ENCODE data around the gene RAI1.

RAI1 gene

DNA sequence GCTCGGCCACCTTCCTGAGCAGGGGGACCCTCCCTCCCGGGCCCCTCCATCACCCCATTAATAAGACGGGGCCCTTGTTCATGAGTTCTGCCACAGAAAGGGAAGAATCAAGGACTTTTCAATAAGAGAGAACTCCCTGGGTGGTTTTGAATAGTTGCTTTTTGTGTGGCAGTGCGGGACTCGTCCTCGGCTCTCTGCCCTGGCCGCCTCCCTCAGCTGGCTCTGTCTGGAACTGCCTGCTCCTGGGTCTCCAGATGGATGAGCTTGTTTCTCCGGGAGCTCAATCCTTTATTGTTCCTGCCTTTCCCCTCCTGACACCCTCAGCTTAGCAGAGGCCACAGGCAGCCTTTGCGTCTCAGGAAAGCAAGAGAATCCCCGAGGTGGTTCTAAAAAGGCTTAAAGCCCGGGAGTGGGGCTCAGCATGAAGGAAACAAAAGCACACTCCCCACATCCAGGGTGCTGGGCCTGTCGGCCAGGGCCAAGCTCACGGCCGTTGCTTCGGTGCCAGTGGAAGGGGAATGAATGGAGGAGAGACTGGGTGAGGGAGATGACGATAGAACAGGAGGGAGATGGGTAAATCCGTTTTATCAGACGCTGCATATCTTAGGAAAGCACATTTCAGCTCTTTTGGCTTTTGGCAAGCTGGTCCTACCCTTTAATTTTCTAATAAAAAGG is 60.2 kb downstream of the RAI1 start:
- no peak overlapping the region for H3K4me3 ChIP-seq (ENCODE audit: low read depth, low read length)
- peak; percentile 34 for TF ChIP-seq CTCF (IDR thresholded peaks at IDR 0.05; ENCODE audit: low read depth, low read length)
- peak; percentile 49 for DNase-seq (ENCODE audit: low read depth, low spot score)
- in situ Hi-C loops (cut with HindIII; ENCODE audit: low sequenced_read_pairs): no loop called here

DNA sequence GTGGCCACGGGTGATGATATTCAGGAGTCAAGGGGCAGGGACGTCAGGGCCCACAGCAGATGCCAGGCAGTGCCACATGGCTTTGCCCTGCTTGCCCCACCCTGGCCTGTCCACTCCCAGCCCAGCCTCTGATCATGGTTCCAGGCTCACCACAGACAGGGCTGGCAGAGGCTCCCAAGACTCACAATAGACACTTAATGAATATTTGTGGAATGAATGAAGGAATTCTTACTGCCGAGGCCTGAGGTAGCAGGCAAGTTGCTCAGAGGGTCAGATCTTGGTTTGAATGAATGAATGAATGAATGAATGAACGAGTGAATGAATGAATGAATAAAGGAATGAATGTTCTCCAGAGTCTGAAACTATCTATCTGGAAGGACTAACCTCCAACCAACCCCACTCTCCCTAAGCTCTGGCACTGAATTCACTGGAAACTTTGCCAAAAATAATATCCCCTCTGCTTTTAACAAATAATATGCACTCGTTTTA is 60.9 kb downstream of the RAI1 start:
- TF ChIP-seq CTCF (IDR thresholded peaks at IDR 0.05; ENCODE audit: low read depth, low read length): no peak
- H3K4me3 ChIP-seq (ENCODE audit: low read depth, low read length): no peak overlapping the region
- peak; percentile 55 for DNase-seq (ENCODE audit: low read depth, low spot score)
- in situ Hi-C loops (cut with HindIII; ENCODE audit: low sequenced_read_pairs): no loop called here

DNA sequence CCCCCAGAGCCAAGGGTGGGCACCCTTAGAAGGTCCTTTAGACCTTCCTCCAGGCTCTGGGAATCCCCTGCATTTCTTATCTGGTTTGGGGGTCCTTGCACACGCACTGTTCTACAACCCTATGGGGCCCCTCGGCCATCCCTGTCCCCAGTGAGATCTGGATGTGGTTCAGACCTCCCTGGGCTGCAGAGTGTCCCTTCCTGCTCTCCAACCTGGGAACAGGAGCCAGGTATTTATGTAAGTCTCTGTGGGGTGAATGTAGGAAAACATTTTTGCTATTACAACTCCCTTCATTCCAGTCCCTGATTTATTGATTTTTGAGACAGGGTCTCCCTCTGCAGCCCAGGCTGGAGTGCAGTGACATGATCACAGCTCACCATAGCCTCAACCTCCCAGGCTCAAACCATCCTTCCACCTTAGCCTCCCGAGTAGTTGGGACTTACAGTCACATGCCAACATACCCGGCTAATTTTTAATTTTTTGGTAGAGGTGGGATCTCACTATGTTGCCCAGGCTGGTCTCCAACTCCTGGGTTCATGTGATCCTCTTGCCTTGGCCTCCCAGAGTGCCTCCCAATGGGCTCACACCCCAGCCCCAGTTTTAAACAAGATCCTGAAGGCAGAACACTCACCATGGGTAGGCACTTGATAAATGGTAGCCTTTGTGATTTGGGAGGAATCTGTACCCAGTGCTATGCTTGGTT is 61.6 kb downstream of the RAI1 start:
- in situ Hi-C loops (cut with HindIII; ENCODE audit: low sequenced_read_pairs): no loop called here
- no peak for DNase-seq (ENCODE audit: low read depth, low spot score)
- H3K4me3 ChIP-seq (ENCODE audit: low read depth, low read length): no peak overlapping the region
- TF ChIP-seq CTCF (IDR thresholded peaks at IDR 0.05; ENCODE audit: low read depth, low read length): no peak

DNA sequence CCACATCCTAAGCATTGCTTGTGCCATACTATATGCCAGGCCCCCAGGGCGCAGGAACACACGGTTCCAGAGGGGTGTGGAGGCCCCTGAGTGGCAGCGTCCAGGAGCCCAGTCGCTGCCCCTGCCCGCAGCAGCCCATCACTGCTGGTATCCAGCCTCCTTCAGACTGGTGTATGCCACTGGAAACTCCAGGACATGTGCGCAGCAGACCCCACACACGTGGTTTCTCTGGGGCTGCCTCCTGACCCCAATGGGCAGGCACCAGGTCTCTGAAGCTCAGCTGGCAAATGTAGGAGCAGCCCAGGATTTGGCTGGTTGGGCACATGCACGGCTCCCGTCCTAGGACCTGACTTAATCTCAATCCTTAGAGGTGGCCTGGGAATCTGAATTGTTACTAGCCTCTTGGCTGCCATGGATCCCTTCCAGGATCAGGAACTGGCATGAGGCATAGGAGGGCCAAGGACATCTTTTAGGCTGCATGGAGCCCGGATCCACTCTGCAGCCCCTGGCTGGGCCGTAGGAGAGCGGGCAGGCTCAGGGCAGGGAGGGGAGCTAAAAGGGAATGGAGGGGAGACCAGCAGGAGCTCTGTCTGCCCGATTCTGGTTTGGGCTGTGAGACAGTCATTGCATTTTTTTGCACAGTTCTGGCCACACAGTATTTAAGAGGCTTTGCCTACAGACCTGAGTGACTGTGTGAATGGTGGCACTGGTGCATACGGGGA is 62.3 kb downstream of the RAI1 start:
- no peak for DNase-seq (ENCODE audit: low read depth, low spot score)
- no peak for TF ChIP-seq CTCF (IDR thresholded peaks at IDR 0.05; ENCODE audit: low read depth, low read length)
- in situ Hi-C loops (cut with HindIII; ENCODE audit: low sequenced_read_pairs): no loop called here
- no peak overlapping the region for H3K4me3 ChIP-seq (ENCODE audit: low read depth, low read length)

DNA sequence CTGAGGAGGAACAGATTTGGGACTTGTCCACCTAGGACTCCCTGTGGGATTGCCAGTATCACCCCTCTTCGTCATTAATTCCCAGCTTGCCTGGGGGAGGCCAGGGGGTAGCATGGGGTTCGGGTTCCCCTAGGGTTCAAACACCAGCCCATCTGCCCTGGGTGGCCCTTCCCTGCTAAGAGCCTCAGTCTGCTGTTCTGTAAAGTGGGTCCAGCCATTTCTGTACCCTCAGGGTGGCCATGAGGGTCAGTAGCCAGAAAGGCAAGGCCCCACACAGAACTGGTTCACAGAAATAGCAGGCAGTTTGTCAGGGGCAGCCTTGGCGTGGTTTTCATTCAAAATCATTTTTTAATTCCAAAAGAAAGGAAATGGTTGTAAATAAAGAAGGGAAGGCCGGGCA is 62.9 kb downstream of the RAI1 start:
- in situ Hi-C loops (cut with HindIII; ENCODE audit: low sequenced_read_pairs): no loop called here
- no peak for TF ChIP-seq CTCF (IDR thresholded peaks at IDR 0.05; ENCODE audit: low read depth, low read length)
- no peak overlapping the region for H3K4me3 ChIP-seq (ENCODE audit: low read depth, low read length)
- no peak for DNase-seq (ENCODE audit: low read depth, low spot score)

DNA sequence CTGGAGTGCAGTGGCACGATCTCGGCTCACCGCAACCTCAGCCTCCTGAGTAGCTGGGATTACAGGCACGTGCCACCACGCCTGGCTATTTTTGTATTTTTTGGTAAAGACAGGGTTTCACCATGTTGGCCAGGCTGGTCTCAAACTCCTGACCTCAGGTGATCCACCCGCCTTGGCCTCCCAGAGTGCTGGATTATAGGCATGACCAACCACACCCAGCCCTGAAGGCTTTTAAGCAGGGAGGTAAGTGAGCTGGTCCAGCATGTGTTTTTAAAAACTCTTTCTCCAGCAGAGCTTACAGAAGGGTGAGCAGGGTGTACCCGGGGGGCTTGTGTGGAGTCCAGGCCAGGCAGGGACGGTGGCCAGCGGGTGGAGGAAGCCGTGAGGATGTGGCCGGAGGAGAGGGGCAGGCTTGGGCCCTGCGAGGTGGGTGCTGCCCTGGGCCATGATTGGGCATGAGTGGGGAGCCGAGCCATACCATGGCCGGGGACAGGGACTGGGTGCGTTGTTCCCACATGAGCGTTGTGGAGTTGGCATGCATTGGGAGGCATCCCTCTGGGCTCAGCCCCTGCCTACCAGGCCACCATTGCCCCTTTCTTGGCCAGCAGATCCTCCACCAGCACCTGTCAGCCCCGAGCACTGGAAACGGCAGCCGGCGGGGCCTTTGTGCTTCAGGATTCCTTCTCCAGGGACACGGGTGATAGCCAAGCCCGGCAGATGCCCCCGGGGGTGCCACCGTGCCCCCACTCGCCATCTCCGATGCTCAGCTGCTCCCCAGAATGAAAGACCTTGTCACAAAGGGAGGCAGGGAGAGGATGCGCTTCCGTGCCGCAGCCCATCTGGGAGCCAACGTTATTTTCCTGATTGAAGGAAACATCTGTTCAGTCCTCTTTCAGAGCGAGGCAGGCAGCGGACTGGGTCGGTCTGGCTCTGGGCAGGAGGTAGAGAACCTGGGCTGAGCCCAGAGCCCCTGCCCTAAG is 64.5 kb downstream of the RAI1 start:
- H3K4me3 ChIP-seq (ENCODE audit: low read depth, low read length): no peak overlapping the region
- DNase-seq (ENCODE audit: low read depth, low spot score): no peak
- TF ChIP-seq CTCF (IDR thresholded peaks at IDR 0.05; ENCODE audit: low read depth, low read length): no peak
- in situ Hi-C loops (cut with HindIII; ENCODE audit: low sequenced_read_pairs): no loop called here
